Body of pancreas (tissue), 4 donors: ENCODE data around the gene RPP21. TPM values are rescaled to one million over a fixed set of nuclear protein-coding genes. Genes with fewer than 3 reads are reported as not detected.
A peak's percentile ranks its signal among the peaks of the same experiment; 100 is the strongest.
"Not testable (repeated sequence)": the region's sequence is repeated elsewhere in the genome, so short reads cannot be mapped to it uniquely, and the experiment has no call there.

ENCODE experiments used
- ATAC-seq: fragments of 150-250 bp; one replicate; pipeline ENCODE4 v1.9.1; 2016
- DNase-seq, 4 donors: peaks; one replicate each; pipeline ENCODE4 v3.0.0-alpha.2; 2019
- H3K27ac ChIP-seq, 4 donors: fragments of 200-600 bp; sonication (generic); 1 replicate in 3 of 4; 2 replicates in 1 of 4; pipeline versions ENCODE4 v1.5.1 to v1.6.1; 2016 to 2019; ENCODE audit warnings: mild to moderate bottlenecking in 1 of 4, mixed read lengths in 1 of 4, moderate library complexity in 1 of 4
- H3K27me3 ChIP-seq, 2 donors: fragments of 200-600 bp; sonication (generic); one replicate each; pipeline ENCODE4 v1.6.0; 2016; ENCODE audit warnings: mild to moderate bottlenecking in 1 of 2
- H3K36me3 ChIP-seq, 2 donors: fragments of 200-600 bp; sonication (generic); replicated peaks in 1 of 2; 2 replicates each; pipeline ENCODE4 v1.5.1; 2016; ENCODE audit warnings: low read depth in 2 of 2; ENCODE audit not compliant: insufficient read depth in 1 of 2
- H3K4me1 ChIP-seq: fragments of 200-600 bp; sonication (generic); one replicate; pipeline ENCODE4 v1.6.0; 2016
- H3K4me3 ChIP-seq, 2 donors: fragments of 200-600 bp; sonication (generic); 1 replicate in 1 of 2; 2 replicates in 1 of 2; pipeline ENCODE4 v1.5.1; 2016 to 2019
- H3K9me3 ChIP-seq, 3 donors: fragments of 200-600 bp; sonication (generic); 1 replicate in 2 of 3; 2 replicates in 1 of 3; pipeline ENCODE4 v1.5.1; 2016
- POLR2A ChIP-seq, 3 donors: fragments of 450-650 bp; IDR thresholded peaks; one replicate each; pipeline ENCODE4 v1.6.1; 2016; ENCODE audit warnings: antibody characterized with exemption in 3 of 3, mild to moderate bottlenecking in 2 of 3
- WGBS, 2 donors: methylation state at CpG; one replicate each; pipeline ENCODE4 v1.1.5; 2017; 5-methylcytosine and 5-hydroxymethylcytosine counted together
- intact Hi-C: fragments of 100-400 bp; cut with DNase I; formaldehyde crosslinking; loops from one replicate; pipeline ENCODE4 v1.15.1; 2023
- total RNA-seq, 2 donors: library from RNA; depleted of rRNA; stranded (reverse); fragments of >200 nt; gene quantifications; one replicate each; pipeline ENCODE4 v1.1.0, GENCODE V29; 2016
- TF ChIP-seq, protein P1 (sequence below), 7 experiments: fragments of 450-650 bp in 4 of 7; fragments of 200-600 bp in 3 of 7; sonication (generic) in 3 of 7; IDR thresholded peaks; one replicate each; pipeline ENCODE4 v1.5.1; 2016 to 2019; ENCODE audit warnings: antibody characterized with exemption in 7 of 7

The RPP21 gene
- total RNA-seq, 2 donors from 2014 or later, result 52.1 to 77.6 TPM

GRCh38 chr6:30364591-30364990, 19.6 kb downstream of the RPP21 start:
- H3K27ac ChIP-seq, result no peak overlapping the region
- no peaks in the 10 kb centered on the region for H3K27me3 ChIP-seq
- no peak for ATAC-seq
- TF ChIP-seq POLR2A (IDR thresholded peaks at IDR 0.05), result no peak
- TF ChIP-seq, protein P1, sequence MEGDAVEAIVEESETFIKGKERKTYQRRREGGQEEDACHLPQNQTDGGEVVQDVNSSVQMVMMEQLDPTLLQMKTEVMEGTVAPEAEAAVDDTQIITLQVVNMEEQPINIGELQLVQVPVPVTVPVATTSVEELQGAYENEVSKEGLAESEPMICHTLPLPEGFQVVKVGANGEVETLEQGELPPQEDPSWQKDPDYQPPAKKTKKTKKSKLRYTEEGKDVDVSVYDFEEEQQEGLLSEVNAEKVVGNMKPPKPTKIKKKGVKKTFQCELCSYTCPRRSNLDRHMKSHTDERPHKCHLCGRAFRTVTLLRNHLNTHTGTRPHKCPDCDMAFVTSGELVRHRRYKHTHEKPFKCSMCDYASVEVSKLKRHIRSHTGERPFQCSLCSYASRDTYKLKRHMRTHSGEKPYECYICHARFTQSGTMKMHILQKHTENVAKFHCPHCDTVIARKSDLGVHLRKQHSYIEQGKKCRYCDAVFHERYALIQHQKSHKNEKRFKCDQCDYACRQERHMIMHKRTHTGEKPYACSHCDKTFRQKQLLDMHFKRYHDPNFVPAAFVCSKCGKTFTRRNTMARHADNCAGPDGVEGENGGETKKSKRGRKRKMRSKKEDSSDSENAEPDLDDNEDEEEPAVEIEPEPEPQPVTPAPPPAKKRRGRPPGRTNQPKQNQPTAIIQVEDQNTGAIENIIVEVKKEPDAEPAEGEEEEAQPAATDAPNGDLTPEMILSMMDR (IDR thresholded peaks at IDR 0.05), result no peak
- H3K4me3 ChIP-seq, result no peak overlapping the region
- peak in 1 of 4 donors; percentile 13 for DNase-seq
- intact Hi-C loops, result no loop called here
- no peaks in the 10 kb centered on the region for H3K4me1 ChIP-seq
- WGBS, 2 donors, result 60 to 66% methylated on average over 2 of the region's 2 CpGs
- H3K9me3 ChIP-seq, result no peaks in the 10 kb centered on the region
- H3K36me3 ChIP-seq, result no peaks in the 10 kb centered on the region

- intact Hi-C loops, ATAC-seq, H3K27ac ChIP-seq, H3K36me3 ChIP-seq, H3K27me3 ChIP-seq, H3K4me3 ChIP-seq, DNase-seq, H3K4me1 ChIP-seq, H3K9me3 ChIP-seq: not testable (repeated sequence)
- 29 to 36% methylated on average over 1 of the region's 1 CpG for WGBS, 2 donors
Measured at GRCh38 chr6:30369280-30369679, 24.3 kb downstream of the RPP21 start.

DNA sequence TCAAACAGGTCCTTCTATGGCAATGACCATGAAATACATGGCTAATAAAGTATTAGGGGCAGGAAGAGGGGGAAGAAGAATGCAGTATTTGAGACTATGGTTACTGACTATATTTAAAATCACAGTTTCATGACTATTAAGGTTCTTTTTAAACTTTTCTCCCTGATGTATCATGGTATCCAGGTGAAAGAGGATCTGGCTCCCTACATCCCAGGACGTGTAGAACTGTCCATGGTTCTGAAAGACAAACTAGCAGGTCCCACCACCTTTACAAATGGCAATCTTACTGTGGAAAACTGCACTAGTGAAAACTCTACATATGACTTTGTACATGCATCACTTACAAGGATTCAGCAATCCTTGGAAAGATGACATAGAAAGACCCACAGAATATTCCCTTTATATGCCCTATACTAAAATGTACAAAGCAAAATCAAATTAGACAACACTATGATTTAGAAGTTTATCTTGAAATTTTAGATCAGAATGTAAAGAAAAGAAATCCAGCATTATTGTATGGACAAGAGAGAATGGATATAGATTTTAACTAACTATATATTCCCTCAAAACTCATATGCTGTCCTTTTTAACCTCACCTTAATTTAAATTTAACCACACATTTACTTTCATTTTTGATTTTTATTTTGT, 33.5 kb downstream of the RPP21 start:
- H3K27me3 ChIP-seq, result no peaks in the 10 kb centered on the region
- WGBS, 2 donors, result 0% methylated on average over 1 of the region's 1 CpG
- intact Hi-C loops, result no loop called here
- no peak overlapping the region for H3K4me3 ChIP-seq
- H3K27ac ChIP-seq, result no peak overlapping the region
- no peaks in the 10 kb centered on the region for H3K9me3 ChIP-seq
- DNase-seq (no peak), ATAC-seq (no peak)
- no peaks in the 10 kb centered on the region for H3K4me1 ChIP-seq
- H3K36me3 ChIP-seq, result no peaks in the 10 kb centered on the region
- TF ChIP-seq POLR2A (IDR thresholded peaks at IDR 0.05), result no peak
- TF ChIP-seq, protein P1 (IDR thresholded peaks at IDR 0.05), result no peak

DNA sequence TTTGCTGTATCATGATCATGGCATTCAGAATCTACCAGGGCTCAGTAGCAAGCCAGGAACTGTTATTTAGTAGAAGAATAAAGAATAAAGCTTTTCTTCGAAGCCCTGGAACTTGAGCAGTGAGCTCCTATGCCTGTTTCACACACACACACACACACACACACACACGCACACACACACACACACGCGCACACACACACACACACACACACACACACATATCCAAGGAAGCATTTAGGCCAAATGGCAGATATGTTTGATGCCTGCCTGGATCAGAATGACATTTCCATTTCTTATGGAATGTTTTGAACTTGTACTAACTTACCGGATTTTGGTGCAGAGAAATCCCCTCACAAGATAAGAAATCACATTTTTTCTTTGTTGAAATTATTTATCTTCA, 35.5 kb downstream of the RPP21 start:
- intact Hi-C loops, result no loop called here
- TF ChIP-seq, protein P1 (IDR thresholded peaks at IDR 0.05), result no peak
- no peak for TF ChIP-seq POLR2A (IDR thresholded peaks at IDR 0.05)

GRCh38 chr6:30386166-30386565, 41.2 kb downstream of the RPP21 start:
- H3K27me3 ChIP-seq, result no peaks in the 10 kb centered on the region

More for the DNA sequence above, 35.5 kb downstream of the RPP21 start:
- WGBS, 2 donors, result 22 to 47% methylated on average over 5 of the region's 5 CpGs
- DNase-seq, result no peak
- Histone ChIP-seq H3K27me3 (no peaks in the 10 kb centered on the region), H3K4me1 (no peaks in the 10 kb centered on the region), H3K36me3 (no peaks in the 10 kb centered on the region), H3K27ac (no peak overlapping the region), H3K4me3 (no peak overlapping the region), H3K9me3 (no peaks in the 10 kb centered on the region)
- no peak for ATAC-seq

More at GRCh38 chr6:30386166-30386565, 41.2 kb downstream of the RPP21 start:
- no peak for TF ChIP-seq POLR2A (IDR thresholded peaks at IDR 0.05)
- TF ChIP-seq, protein P1 (IDR thresholded peaks at IDR 0.05), result no peak
- no peaks in the 10 kb centered on the region for H3K9me3 ChIP-seq
- intact Hi-C loops, result no loop called here
- DNase-seq, result no peak
- H3K4me1 ChIP-seq, result no peaks in the 10 kb centered on the region
- 34 to 37% methylated on average over 3 of the region's 3 CpGs for WGBS, 2 donors
- no peaks in the 10 kb centered on the region for H3K36me3 ChIP-seq
- no peak overlapping the region for H3K4me3 ChIP-seq
- H3K27ac ChIP-seq, result no peak overlapping the region
- ATAC-seq, result no peak
